Prostate gland (tissue), 2 donors: ENCODE data around the gene ARMH3.

Experiments
- POLR2A ChIP-seq: fragments of 450-650 bp; IDR thresholded peaks from one replicate; pipeline ENCODE4 v1.6.1; 2016; ENCODE audit warnings: antibody characterized with exemption, mild to moderate bottlenecking
- POLR2AphosphoS5 ChIP-seq: sonication (generic); formaldehyde crosslinking; IDR thresholded peaks from one replicate; pipeline ENCODE4 v1.6.1; 2017; ENCODE audit warnings: antibody characterized with exemption
- TF ChIP-seq, protein P1 (sequence below), 4 experiments: fragments of 200-600 bp in 2 of 4; fragments of 450-650 bp in 2 of 4; sonication (generic) in 2 of 4; IDR thresholded peaks; 1 replicate in 3 of 4; 2 replicates in 1 of 4; pipeline ENCODE4 v1.5.1; 2016 to 2019; ENCODE audit warnings: antibody characterized with exemption in 4 of 4, mild to moderate bottlenecking in 2 of 4, moderate library complexity in 2 of 4

GRCh38 chr10:101974091-101974971, 81.6 kb downstream of the ARMH3 start:
- TF ChIP-seq POLR2AphosphoS5 (no peak), POLR2A (no peak)
- TF ChIP-seq, protein P1, sequence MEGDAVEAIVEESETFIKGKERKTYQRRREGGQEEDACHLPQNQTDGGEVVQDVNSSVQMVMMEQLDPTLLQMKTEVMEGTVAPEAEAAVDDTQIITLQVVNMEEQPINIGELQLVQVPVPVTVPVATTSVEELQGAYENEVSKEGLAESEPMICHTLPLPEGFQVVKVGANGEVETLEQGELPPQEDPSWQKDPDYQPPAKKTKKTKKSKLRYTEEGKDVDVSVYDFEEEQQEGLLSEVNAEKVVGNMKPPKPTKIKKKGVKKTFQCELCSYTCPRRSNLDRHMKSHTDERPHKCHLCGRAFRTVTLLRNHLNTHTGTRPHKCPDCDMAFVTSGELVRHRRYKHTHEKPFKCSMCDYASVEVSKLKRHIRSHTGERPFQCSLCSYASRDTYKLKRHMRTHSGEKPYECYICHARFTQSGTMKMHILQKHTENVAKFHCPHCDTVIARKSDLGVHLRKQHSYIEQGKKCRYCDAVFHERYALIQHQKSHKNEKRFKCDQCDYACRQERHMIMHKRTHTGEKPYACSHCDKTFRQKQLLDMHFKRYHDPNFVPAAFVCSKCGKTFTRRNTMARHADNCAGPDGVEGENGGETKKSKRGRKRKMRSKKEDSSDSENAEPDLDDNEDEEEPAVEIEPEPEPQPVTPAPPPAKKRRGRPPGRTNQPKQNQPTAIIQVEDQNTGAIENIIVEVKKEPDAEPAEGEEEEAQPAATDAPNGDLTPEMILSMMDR (IDR thresholded peaks at IDR 0.05): no peak
